ENCODE measurements around the gene SLC9A8.

The SLC9A8 gene

GRCh38 chr20:49909499-49910339 is 97.1 kb downstream of the SLC9A8 start:
- TF ChIP-seq CTCF (IDR thresholded peaks at IDR 0.05; ENCODE audit: low read depth, low read length) = peak; percentile 15
- H3K4me3 ChIP-seq (replicated peaks in 1 of 2; ENCODE audit: low read depth in 2 of 2, low read length in 2 of 2) = no peak overlapping the region
- DNase-seq (ENCODE audit: low read depth in 2 of 2) = no peak

GRCh38 chr20:49910340-49910706 is 97.7 kb downstream of the SLC9A8 start:
- no peak overlapping the region for H3K4me3 ChIP-seq (replicated peaks in 1 of 2; ENCODE audit: low read depth in 2 of 2, low read length in 2 of 2)
- TF ChIP-seq CTCF (IDR thresholded peaks at IDR 0.05; ENCODE audit: low read depth, low read length) = no peak
- no peak for DNase-seq (ENCODE audit: low read depth in 2 of 2)

- H3K4me3 ChIP-seq (replicated peaks in 1 of 2; ENCODE audit: low read depth in 2 of 2, low read length in 2 of 2) = no peak overlapping the region
- DNase-seq (ENCODE audit: low read depth in 2 of 2) = peak in 1 of 2 donors; percentile 32
These were observed 100.9 kb downstream of the SLC9A8 start for GRCh38 chr20:49913399-49914047.

GRCh38 chr20:49914310-49915117 is 101.9 kb downstream of the SLC9A8 start:
- no peak for DNase-seq (ENCODE audit: low read depth in 2 of 2)
- TF ChIP-seq CTCF (IDR thresholded peaks at IDR 0.05; ENCODE audit: low read depth, low read length) = no peak
- H3K4me3 ChIP-seq (replicated peaks in 1 of 2; ENCODE audit: low read depth in 2 of 2, low read length in 2 of 2) = peak overlapping the region; percentile 76 to 97

More at GRCh38 chr20:49913399-49914047, 100.9 kb downstream of the SLC9A8 start:
- no peak for TF ChIP-seq CTCF (IDR thresholded peaks at IDR 0.05; ENCODE audit: low read depth, low read length)

GRCh38 chr20:49915118-49915379 is 102.4 kb downstream of the SLC9A8 start:
- TF ChIP-seq CTCF (IDR thresholded peaks at IDR 0.05; ENCODE audit: low read depth, low read length) = no peak
- DNase-seq (ENCODE audit: low read depth in 2 of 2) = no peak
- peak overlapping the region; percentile 76 to 97 for H3K4me3 ChIP-seq (replicated peaks in 1 of 2; ENCODE audit: low read depth in 2 of 2, low read length in 2 of 2)

- DNase-seq (ENCODE audit: low read depth in 2 of 2) = peak; percentile 96 to 97
- H3K4me3 ChIP-seq (replicated peaks in 1 of 2; ENCODE audit: low read depth in 2 of 2, low read length in 2 of 2) = peak within 1 kb of the TSS; percentile 76 to 97
- TF ChIP-seq CTCF (IDR thresholded peaks at IDR 0.05; ENCODE audit: low read depth, low read length) = no peak
These were observed 102.9 kb downstream of the SLC9A8 start, which contains the start of gene SPATA2 for GRCh38 chr20:49915380-49916145. SPATA2 (minus strand) TSS chr20:49915529; CDS start chr20:49908490, 7,039 bp downstream.

Data from cardiac fibroblast (primary cell).